HL-60 (cell line): ENCODE measurements around the gene ITSN1.

Source experiments
- DNase-seq, 2 experiments: peaks; one replicate each; pipeline ENCODE4 v3.0.0-alpha.2; 2010 to 2020; ENCODE audit warnings: low read depth in 1 of 2, low spot score in 1 of 2
- H3K27ac ChIP-seq: fragments of 250-450 bp; sonication (Bioruptor Pico); replicated peaks from 2 replicates; pipeline ENCODE4 v1.5.1; 2020; ENCODE audit warnings: mild to moderate bottlenecking, moderate library complexity
- H3K27me3 ChIP-seq: fragments of 250-450 bp; sonication (Bioruptor Pico); 2 replicates; pipeline ENCODE4 v1.5.1; 2021; ENCODE audit warnings: mild to moderate bottlenecking, moderate library complexity; ENCODE audit not compliant: insufficient read depth, poor library complexity, severe bottlenecking
- H3K4me3 ChIP-seq: replicated peaks from 2 replicates; pipeline ENCODE4 v1.5.1; 2011; ENCODE audit warnings: mild to moderate bottlenecking, control low read depth, low read length; ENCODE audit not compliant: insufficient read depth
- CTCF ChIP-seq: IDR thresholded peaks from one replicate; pipeline ENCODE4 v1.5.1; 2011; ENCODE audit warnings: low read length, control low read depth, inconsistent platforms; ENCODE audit not compliant: insufficient read depth
- GABPA ChIP-seq: IDR thresholded peaks from 2 replicates; pipeline ENCODE4 v1.6.1; 2012; ENCODE audit warnings: low read depth
- POLR2AphosphoS5 ChIP-seq: IDR thresholded peaks from 2 replicates; pipeline ENCODE4 v1.6.1; 2012; ENCODE audit warnings: low read depth
- REST ChIP-seq: IDR thresholded peaks from 2 replicates; pipeline ENCODE4 v1.6.1; 2012; ENCODE audit warnings: low read depth; ENCODE audit not compliant: insufficient replicate concordance
- SPI1 ChIP-seq: IDR thresholded peaks from 2 replicates; pipeline ENCODE4 v1.6.1; 2012; ENCODE audit warnings: low read depth, mild to moderate bottlenecking, borderline replicate concordance

ITSN1 gene

GRCh38 chr21:33763582-33763899 lies 121.2 kb downstream of the ITSN1 start:
- H3K27ac ChIP-seq = no peak overlapping the region
- H3K4me3 ChIP-seq = no peak overlapping the region
- no peak for TF ChIP-seq CTCF
- no peak for TF ChIP-seq POLR2AphosphoS5
- TF ChIP-seq REST = no peak
- TF ChIP-seq GABPA = no peak
- no peak for TF ChIP-seq SPI1
- no peak for DNase-seq
- no peaks in the 10 kb centered on the region for H3K27me3 ChIP-seq

GRCh38 chr21:33767236-33767635 lies 124.9 kb downstream of the ITSN1 start:
- Histone ChIP-seq H3K27me3 (no peaks in the 10 kb centered on the region), H3K27ac (no peak overlapping the region), H3K4me3 (no peak overlapping the region)
- no peak for DNase-seq
- no peak for TF ChIP-seq SPI1

- DNase-seq = no peak
- Histone ChIP-seq H3K4me3 (no peak overlapping the region), H3K27ac (no peak overlapping the region), H3K27me3 (no peaks in the 10 kb centered on the region)
- TF ChIP-seq CTCF (no peak), GABPA (no peak), POLR2AphosphoS5 (no peak)
Observed at GRCh38 chr21:33767960-33768359, 125.7 kb downstream of the ITSN1 start.

- TF ChIP-seq REST (no peak), CTCF (no peak), SPI1 (no peak), POLR2AphosphoS5 (no peak), GABPA (no peak)
- DNase-seq = no peak
- Histone ChIP-seq H3K4me3 (no peak overlapping the region), H3K27ac (no peak overlapping the region), H3K27me3 (no peaks in the 10 kb centered on the region)
Observed at GRCh38 chr21:33769057-33769456, 126.8 kb downstream of the ITSN1 start.

- no peak for DNase-seq
- Histone ChIP-seq H3K27me3 (no peaks in the 10 kb centered on the region), H3K27ac (no peak overlapping the region), H3K4me3 (no peak overlapping the region)
- TF ChIP-seq REST = no peak
- no peak for TF ChIP-seq GABPA
- TF ChIP-seq SPI1 = no peak
- TF ChIP-seq POLR2AphosphoS5 = no peak
- TF ChIP-seq CTCF = no peak
Observed at GRCh38 chr21:33770542-33770941, 128.2 kb downstream of the ITSN1 start.
